Epidermal melanocyte (primary cell): Measurements from ENCODE around the gene BEND3.
"Not testable (repeated sequence)": the region's sequence is repeated elsewhere in the genome, so short reads cannot be mapped to it uniquely, and the experiment has no call there.

ENCODE experiments used
- DNase-seq: peaks from one replicate; pipeline ENCODE4 v3.0.0; 2011; ENCODE audit warnings: low spot score; ENCODE audit not compliant: insufficient read length

Gene BEND3

GRCh38 chr6:107045826-107046675 lies 69.3 kb downstream of the BEND3 start:
- DNase-seq: no peak

GRCh38 chr6:107033126-107033525 lies 82.2 kb downstream of the BEND3 start:
- DNase-seq: no peak

- no peak for DNase-seq
These were observed 83.3 kb downstream of the BEND3 start for GRCh38 chr6:107032051-107032450.

GRCh38 chr6:107030151-107030550 lies 85.2 kb downstream of the BEND3 start:
- DNase-seq: no peak

GRCh38 chr6:107026965-107027364 lies 88.3 kb downstream of the BEND3 start:
- no peak for DNase-seq

GRCh38 chr6:107021446-107022185 lies 93.7 kb downstream of the BEND3 start:
- DNase-seq: no peak

GRCh38 chr6:107020239-107020638 lies 95.1 kb downstream of the BEND3 start:
- DNase-seq: no peak

GRCh38 chr6:107019628-107020027 lies 95.7 kb downstream of the BEND3 start:
- DNase-seq: not testable (repeated sequence)

GRCh38 chr6:107019047-107019446 lies 96.3 kb downstream of the BEND3 start:
- peak; percentile 56 for DNase-seq
